Measurements from ENCODE around the gene FAM181A.

Gene FAM181A

DNA sequence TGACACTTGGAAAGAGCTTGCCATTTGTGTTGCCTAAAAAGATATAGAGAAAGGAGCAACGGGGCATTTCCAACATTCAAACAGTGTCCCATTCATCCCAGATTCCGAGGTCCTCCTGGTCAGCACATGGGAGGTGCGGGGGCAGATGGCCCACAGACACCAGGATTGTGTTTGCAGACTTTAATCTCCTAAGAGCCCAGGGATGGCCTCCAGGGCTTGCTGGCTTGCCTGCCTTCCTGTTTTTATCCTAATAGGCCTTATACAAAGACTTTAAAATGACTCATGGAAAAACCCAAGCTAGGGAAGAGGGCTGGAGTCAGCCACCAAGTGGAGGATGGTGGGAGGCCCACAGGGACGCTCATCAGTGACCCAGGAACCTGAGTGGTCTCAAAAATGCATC, 21.5 kb upstream of the FAM181A start:
- DNase-seq, result no peak

DNA sequence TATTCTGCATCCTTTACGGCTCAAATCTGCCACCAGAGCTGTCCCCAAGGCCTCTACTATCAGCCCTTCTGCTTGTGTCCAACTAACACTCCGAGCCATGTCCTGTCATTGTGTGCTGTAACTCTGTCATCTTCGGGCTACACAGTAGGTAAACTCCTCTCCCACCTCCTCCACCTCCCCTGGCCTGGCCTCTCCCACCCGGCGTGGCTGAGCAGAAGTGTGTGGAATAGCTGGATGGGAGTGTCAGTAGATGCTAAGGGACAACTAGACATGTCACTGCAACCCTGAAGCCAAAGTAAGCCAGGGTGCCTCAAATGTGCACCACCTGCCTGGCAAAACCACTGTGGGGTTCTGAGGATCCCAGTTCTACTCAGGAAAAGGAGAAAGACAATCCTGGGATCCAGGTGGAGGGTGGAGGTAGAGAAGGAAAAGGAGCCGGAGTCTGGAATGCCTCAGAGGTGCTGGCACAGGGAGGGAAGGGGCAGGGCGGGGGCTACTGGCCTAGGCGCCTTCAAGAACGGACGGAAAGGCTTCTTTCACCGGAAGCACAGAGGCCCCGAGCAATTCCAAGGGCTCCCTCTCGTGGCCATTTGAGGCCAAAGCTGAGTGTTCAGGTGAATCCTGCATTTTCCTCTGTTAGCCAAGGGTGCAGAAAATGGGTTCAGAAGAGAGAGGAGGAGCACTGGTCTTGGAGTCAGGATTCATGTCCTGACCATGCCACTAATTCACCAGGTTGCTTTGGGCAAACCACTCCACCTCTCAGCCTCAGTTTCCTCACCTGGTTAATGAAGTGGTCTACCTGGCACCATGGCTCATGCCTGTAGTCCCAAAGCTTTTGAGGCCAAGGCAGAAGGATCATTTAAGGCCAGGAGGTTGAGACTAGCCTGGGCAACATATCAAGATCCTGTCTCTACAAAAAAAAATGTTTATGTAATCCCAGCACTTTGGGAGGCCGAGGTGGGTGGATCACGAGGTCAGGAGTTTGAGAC, 20.5 kb upstream of the FAM181A start:
- DNase-seq, result peak; percentile 32 to 56

DNA sequence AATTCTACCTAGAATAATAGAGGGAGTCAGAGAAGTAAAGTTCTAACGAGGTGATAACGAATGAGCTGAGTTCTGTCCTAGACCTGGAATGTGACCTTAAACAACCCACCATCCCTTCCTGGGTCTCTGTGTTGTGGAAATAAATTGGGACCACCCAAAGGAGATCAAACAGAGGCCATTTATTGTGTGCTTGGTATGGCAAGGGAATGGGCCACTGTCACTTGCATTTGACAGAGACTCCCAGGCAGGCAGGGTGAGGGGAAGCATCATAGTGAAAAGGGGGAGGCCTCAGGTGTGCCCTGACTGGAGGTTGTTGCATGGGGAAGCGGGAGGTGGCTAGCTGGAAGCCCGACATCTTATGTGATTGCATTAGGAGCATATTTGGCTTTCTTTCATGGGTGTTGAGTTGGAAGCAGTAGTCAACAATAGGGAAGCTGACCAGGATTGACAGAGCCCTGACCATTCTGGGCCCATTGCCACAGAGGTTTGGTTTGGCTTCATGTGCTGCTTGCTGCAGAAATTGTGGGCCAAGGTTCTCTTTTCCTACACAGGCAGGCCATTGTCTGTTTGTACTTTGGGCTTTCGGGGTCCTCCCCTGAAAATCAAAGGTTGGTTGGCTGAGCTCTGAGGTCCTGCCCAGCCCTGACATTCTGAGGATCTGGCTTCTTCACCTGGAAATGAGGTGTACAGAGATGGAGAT, 17.6 kb upstream of the FAM181A start:
- DNase-seq, result no peak

- no peak for DNase-seq
Measured at GRCh38 chr14:93911975-93912615, 15.0 kb upstream of the FAM181A start.

- DNase-seq, result no peak
Measured at GRCh38 chr14:93912782-93913181, 14.4 kb upstream of the FAM181A start.

- DNase-seq, result no peak
Measured at GRCh38 chr14:93914278-93914677, 12.9 kb upstream of the FAM181A start.

GRCh38 chr14:93915070-93915705, 12.0 kb upstream of the FAM181A start:
- DNase-seq, result no peak

DNA sequence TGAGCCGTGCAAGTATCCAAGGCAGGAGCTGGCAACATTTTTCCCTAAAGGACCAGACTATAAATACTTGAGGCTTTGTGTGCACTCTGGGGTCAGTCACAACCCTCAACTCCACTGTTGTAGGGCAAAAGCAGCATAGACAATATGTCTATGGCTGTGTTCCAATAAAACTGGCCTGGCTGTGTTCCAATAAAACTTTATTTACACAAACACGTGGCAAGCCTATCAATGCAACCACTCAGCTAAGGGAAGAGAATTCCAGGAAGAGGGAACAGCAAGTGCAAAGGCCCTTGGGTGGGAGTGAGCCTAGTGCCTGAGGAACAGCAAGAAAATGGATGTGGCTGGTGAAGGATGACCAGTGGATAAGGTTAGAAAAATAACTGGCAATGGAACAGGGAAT, 11.3 kb upstream of the FAM181A start:
- DNase-seq, result no peak

DNA sequence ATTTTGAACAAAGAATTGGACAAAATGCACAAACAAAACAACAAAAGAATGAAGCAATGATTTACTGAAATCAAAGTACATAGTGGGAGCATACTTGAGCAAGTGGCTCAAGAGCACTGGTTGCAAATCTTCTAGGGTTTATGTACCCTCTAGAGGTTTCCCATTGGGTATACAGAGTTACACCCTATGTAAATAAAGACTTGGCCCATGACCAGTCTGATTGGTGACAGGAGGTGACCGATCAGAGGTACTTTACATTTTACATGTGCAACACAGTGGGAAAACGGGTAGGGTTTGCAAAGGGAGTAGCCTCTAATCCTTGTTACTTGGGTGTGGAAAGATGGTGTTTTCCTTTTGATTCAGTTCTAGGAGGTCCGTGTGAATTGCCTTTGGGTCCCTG, 10.6 kb upstream of the FAM181A start:
- DNase-seq, result no peak

GRCh38 chr14:93917141-93917540, 10.0 kb upstream of the FAM181A start:
- DNase-seq, result no peak

DNA sequence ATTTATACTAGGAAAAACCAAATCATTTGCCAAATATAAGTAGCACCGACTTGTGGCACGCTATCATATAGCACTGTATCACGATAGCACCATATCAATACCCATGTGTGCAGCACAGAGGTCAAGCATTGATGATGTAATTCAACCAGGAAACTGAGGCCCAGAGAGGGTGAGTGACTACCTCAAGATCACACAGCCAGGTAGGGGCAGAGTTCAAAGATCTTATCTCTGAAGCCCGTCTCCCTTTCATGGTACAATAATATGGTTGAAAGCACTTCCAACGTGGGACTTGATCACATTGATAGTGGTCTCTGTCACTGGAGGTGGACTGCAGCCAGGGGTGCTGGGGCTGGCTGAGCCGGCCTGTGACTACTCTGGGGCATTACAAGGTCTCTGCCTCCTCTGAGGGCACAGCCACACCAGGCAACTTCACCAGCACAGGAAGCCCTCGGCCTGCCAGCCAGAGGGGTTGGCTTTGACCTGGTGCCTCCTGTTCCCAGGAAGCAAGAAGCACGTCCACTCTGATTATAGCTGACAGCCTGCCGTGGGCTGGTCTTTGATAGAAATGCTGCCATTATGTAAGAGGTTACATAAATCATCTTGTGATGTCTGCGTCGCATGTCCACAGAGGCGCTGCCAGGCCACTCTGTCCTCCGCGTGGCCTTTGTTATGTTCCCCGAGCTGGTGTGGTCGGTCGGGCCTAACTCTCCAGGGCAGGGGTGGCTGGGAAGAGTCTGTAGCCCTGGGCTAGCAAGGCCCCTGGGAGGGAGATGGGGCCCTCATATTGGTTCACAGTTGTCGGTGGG, 5.9 kb upstream of the FAM181A start:
- DNase-seq, result no peak

DNA sequence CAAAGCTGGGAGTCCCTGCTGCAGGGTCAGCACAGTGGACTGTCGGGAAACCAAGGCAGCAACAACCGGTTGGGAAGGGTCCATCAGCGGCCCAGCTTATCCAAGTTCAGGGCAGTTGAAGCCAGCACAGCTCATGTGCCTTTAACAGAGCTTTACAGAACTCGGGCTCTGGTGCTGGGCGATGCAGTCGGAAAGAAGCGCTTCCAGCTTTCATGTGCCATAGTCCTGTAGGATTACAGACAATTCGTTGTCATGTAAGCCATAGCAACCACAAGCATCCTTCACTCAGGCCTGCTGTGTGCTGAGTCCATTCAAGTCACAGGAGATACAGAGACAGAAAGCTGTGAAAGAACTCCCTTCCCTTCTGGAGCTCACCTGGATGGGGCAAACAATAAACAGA, 3.5 kb upstream of the FAM181A start:
- no peak for DNase-seq

DNA sequence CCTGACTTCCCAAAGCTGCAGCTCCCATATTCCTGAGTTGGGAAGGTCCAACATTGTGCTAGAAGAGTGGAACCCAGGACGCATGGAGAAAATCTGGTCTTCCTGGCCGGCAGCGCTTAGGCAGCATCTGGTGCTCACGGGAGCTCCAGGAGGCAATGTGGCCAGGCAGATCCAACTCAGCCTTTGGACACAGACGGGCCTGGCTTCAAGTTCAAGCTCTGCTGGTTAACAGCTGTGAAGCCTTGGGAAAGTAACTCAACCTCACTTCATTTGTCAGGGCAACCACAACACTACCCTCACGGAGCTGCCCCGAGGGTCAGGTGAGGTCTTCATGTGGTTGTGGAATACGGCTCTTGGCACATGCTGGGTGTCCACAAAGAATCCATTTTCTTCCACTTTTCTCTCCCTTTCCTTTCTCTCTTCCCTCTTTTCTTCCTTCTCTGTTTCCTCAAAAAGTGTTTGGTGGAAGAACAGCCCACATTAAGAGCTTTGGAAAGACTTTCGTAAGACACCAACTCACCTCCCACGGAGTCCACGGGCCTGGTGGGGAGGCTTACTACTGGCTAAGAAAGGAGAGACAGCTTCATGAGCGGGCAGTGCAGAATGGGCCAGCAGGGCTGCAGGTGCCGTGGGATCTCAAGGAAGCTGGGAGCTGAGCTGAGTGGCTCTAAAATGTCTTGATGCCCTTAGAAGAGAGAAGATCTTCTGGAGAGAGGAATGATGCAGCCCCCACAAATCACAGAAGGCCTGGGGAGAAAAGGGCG, 2.4 kb upstream of the FAM181A start:
- no peak for DNase-seq

DNA sequence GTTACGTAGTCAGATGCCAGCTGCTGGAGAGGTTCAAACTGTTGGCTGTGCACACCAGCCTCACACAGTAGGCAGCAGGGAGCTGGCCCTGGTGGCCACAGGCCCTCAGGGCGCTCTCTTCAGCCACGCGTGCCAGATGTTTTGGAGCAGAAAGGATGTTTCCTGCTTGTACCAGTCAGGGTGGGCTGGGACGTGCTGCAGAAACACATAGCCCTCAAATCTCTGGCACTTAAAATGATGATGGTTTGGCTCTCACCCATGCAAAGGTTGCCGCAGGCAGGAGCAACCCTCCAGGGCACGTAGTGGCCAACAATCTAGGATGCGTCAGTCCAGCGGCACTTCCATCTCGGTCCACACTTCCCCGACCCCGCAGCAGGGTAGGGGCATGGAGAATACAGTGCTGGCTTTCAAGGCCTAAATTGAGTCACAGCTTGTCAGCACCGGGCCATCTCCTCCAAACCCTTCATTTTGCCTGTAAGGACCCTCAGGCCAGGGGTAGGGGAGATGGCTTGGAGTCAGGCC, 1.7 kb upstream of the FAM181A start:
- DNase-seq, result no peak

DNA sequence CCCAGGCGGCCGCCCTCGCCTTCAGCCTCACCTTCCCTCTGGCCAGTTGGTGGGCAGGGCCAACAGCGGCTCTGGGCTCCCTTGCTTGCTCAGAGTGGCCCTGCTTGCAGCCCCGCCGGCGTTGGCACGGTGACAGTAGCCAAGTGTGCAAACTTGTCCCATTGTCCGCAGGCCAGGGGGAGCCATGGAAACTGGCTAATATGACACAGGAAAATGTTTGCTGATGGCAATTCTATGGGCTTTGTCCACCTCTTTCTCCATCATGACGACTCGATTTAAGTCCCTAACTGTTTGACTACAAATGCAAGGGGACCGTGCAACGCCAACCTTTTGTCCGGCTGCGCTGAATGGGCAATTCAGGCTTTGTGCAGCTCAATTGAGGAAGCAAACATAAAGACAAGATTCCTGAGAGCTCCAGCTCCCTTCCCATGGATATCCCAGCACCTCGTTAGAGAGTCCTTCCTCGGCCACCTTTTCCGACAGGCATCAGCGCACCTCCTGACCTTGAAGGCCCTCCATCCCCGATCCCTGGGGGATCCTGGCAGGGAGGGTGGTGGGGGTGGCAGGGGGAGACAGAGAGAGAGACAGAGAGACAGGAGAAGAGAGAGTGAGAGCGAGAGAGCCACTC, 785 bp upstream of the FAM181A start:
- no peak for DNase-seq

DNA sequence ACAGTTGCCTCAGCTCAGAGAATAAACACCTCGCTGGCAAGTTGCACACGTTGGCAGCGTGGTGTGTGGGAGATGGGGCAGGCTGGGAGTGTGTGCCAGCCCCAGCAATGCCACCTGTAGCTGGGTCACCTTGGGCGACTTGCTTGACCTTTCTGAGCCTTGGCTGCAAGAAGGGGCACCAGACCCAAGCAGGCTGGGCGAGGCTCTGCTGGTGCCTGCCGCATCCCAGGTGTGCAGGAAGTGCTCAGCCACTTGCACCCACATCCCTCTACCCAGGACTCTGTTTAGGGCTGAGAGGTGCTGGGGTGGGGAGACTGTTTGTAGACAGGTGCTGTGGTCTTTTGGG, 629 bp downstream of the FAM181A start:
- DNase-seq, result no peak

DNA sequence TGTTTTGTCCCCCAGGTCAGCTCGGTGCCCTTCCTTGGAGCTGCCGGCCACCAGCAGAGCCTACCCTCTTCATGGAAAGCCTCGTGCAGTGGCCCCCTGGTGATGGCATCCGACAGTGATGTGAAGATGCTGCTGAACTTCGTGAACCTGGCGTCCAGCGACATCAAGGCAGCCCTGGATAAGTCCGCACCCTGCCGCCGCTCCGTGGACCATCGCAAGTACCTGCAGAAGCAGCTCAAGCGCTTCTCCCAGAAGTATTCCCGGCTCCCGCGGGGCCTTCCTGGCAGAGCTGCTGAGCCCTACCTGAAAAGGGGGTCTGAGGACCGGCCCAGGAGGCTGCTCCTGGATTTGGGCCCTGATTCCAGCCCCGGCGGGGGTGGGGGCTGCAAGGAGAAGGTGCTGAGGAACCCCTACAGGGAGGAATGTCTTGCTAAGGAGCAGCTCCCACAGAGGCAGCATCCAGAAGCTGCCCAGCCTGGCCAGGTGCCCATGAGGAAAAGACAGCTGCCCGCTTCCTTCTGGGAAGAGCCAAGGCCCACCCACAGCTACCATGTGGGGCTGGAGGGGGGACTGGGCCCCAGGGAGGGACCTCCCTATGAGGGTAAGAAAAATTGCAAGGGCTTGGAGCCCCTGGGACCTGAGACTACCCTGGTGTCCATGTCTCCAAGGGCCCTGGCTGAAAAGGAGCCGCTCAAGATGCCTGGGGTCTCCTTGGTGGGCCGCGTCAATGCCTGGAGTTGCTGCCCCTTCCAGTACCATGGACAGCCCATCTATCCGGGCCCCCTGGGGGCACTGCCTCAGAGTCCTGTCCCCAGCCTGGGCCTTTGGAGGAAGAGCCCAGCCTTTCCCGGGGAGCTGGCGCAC, 1.3 kb downstream of the FAM181A start:
- no peak for DNase-seq

- DNase-seq, result no peak
Measured at GRCh38 chr14:93929048-93929535, 1.9 kb downstream of the FAM181A start.

DNA sequence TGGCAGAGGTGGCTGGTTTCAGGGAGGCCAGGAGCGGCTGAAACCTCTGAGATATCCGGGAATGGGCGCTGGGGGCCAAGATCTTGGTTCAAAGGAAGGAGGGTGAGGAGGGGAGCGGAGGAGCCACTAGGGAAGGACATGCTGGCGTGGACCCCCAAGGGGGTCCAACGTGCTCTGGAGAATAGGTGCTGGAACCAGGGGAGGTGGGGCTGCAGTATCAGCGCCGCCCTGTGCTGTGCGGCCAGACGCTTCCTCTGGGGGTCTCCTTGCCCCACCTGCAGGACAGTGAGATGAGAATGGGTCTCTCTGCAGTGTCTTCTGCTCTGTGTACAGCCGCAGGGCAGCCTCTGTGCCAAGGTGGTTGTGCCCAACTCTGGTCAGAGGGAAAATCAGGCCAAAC, 2.5 kb downstream of the FAM181A start:
- no peak for DNase-seq

Measured in CD4-positive, alpha-beta T cell treated with Interleukin-1 beta for 1 hour (primary cell).